DND-41 (cell line): Measurements from ENCODE around the gene BBS1.

ENCODE experiments used
- EZH2 ChIP-seq: IDR thresholded peaks from 3 replicates; pipeline ENCODE4 v1.6.1; 2012; ENCODE audit warnings: borderline replicate concordance, low read depth, mild to moderate bottlenecking, moderate library complexity, low read length, inconsistent platforms; ENCODE audit not compliant: severe bottlenecking
- TF ChIP-seq, protein P1 (sequence below): IDR thresholded peaks from 2 replicates; pipeline ENCODE4 v1.5.1; 2012; ENCODE audit warnings: borderline replicate concordance, low read length, moderate library complexity, mild to moderate bottlenecking; ENCODE audit not compliant: poor library complexity, severe bottlenecking; ENCODE audit errors: extremely low read depth

GRCh38 chr11:66473167-66473566, 37.3 kb upstream of the BBS1 start:
- TF ChIP-seq, protein P1, sequence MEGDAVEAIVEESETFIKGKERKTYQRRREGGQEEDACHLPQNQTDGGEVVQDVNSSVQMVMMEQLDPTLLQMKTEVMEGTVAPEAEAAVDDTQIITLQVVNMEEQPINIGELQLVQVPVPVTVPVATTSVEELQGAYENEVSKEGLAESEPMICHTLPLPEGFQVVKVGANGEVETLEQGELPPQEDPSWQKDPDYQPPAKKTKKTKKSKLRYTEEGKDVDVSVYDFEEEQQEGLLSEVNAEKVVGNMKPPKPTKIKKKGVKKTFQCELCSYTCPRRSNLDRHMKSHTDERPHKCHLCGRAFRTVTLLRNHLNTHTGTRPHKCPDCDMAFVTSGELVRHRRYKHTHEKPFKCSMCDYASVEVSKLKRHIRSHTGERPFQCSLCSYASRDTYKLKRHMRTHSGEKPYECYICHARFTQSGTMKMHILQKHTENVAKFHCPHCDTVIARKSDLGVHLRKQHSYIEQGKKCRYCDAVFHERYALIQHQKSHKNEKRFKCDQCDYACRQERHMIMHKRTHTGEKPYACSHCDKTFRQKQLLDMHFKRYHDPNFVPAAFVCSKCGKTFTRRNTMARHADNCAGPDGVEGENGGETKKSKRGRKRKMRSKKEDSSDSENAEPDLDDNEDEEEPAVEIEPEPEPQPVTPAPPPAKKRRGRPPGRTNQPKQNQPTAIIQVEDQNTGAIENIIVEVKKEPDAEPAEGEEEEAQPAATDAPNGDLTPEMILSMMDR: no peak
- TF ChIP-seq EZH2: no peak
